22Rv1 (cell line): ENCODE data around the gene NRCAM.

ENCODE experiments used
- H3K27ac ChIP-seq: fragments of 450-650 bp; 2 replicates; pipeline ENCODE4 v1.5.1; 2017
- CTCF ChIP-seq: fragments of 450-650 bp; IDR thresholded peaks from 2 replicates; pipeline ENCODE4 v1.5.1; 2017; ENCODE audit warnings: mild to moderate bottlenecking
- ZFX ChIP-seq: fragments of 450-650 bp; IDR thresholded peaks from 2 replicates; pipeline ENCODE4 v1.6.1; 2017; ENCODE audit warnings: antibody characterized with exemption, borderline replicate concordance

NRCAM gene

GRCh38 chr7:108222236-108222892 is 233.9 kb downstream of the NRCAM start:
- H3K27ac ChIP-seq = no peak overlapping the region
- TF ChIP-seq ZFX (no peak), CTCF (peak; percentile 19; the same call in 1 of the 2 replicates)

GRCh38 chr7:108211382-108212201 is 244.6 kb downstream of the NRCAM start:
- no peak overlapping the region for H3K27ac ChIP-seq
- TF ChIP-seq ZFX (no peak), CTCF (no peak)

- TF ChIP-seq ZFX (no peak), CTCF (no peak)
- H3K27ac ChIP-seq = no peak overlapping the region
Observed at GRCh38 chr7:108210796-108211195, 245.4 kb downstream of the NRCAM start.

- H3K27ac ChIP-seq = no peak overlapping the region
- TF ChIP-seq ZFX (no peak), CTCF (no peak)
Observed at GRCh38 chr7:108205311-108205710, 250.9 kb downstream of the NRCAM start.

GRCh38 chr7:108204281-108204796 is 251.9 kb downstream of the NRCAM start:
- no peak overlapping the region for H3K27ac ChIP-seq
- TF ChIP-seq CTCF (no peak), ZFX (no peak)

GRCh38 chr7:108203537-108203936 is 252.7 kb downstream of the NRCAM start:
- TF ChIP-seq ZFX (no peak), CTCF (no peak)

GRCh38 chr7:108202743-108203142 is 253.5 kb downstream of the NRCAM start:
- no peak overlapping the region for H3K27ac ChIP-seq
- TF ChIP-seq ZFX = no peak
- no peak for TF ChIP-seq CTCF

More at GRCh38 chr7:108203537-108203936, 252.7 kb downstream of the NRCAM start:
- H3K27ac ChIP-seq = no peak overlapping the region
